Measurements from ENCODE around the gene PREX1. TPM values are rescaled to one million over a fixed set of nuclear protein-coding genes. Genes with fewer than 3 reads are reported as not detected.

PREX1 gene
- total and polyA plus RNA-seq, 2 of the 4 experiments (the other 2 are of a cell fraction): 0.67 to 0.72 TPM

GRCh38 chr20:48629069-48629959 is 198.5 kb downstream of the PREX1 start:
- Histone ChIP-seq H2AK9ac (replicated peaks; ENCODE audit: low read depth, low read length, poor library complexity) (no peak overlapping the region), H3K79me1 (ENCODE audit: low read depth in 1 of 2, low read length in 2 of 2) (no peaks in the 10 kb centered on the region), H4K5ac (ENCODE audit: low read depth, low read length) (no peak overlapping the region), H2AK5ac (ENCODE audit: low read depth, low read length) (no peak overlapping the region), H3K9ac (ENCODE audit: low read depth, low read length) (no peak overlapping the region), H3K9me1 (ENCODE audit: insufficient read depth, low read length) (no peaks in the 10 kb centered on the region), H4K20me1 (ENCODE audit: insufficient read depth, low read length) (no peaks in the 10 kb centered on the region), H3K27ac (ENCODE audit: insufficient read depth, low read length) (no peak overlapping the region), H2BK5ac (ENCODE audit: low read depth, low read length, poor library complexity, severe bottlenecking) (no peak overlapping the region), H2BK15ac (ENCODE audit: low read depth, low read length) (no peak overlapping the region), H3K4me3 (ENCODE audit: insufficient read depth, low read depth, low read length) (no peak overlapping the region), H3K18ac (ENCODE audit: low read depth, low read length) (no peak overlapping the region), H3K56ac (ENCODE audit: extremely low read depth, insufficient read depth, low read length) (no peak overlapping the region), H3K9me3 (ENCODE audit: control insufficient read depth, insufficient read depth, low read length) (no peaks in the 10 kb centered on the region), H2AFZ (replicated peaks; ENCODE audit: low read length, poor library complexity) (no peak overlapping the region), H2BK20ac (ENCODE audit: low read depth, low read length) (no peak overlapping the region), H2BK120ac (ENCODE audit: low read depth, low read length) (no peak overlapping the region), H4K8ac (ENCODE audit: low read depth in 2 of 2, low read length in 2 of 2) (no peak overlapping the region), H3K36me3 (ENCODE audit: control insufficient read depth, insufficient read depth, low read length) (no peaks in the 10 kb centered on the region), H3K4ac (ENCODE audit: low read depth, low read length) (no peak overlapping the region), H3K4me2 (ENCODE audit: low read depth, low read length) (no peak overlapping the region), H3K14ac (replicated peaks; ENCODE audit: low read depth, low read length) (no peak overlapping the region), H3K27me3 (ENCODE audit: control insufficient read depth, insufficient read depth, low read length) (no peaks in the 10 kb centered on the region; the same call in 1 of the 2 replicates), H3K23ac (ENCODE audit: low read depth, low read length) (no peak overlapping the region), H3K4me1 (ENCODE audit: control insufficient read depth, insufficient read depth, low read length) (no peaks in the 10 kb centered on the region), H4K91ac (ENCODE audit: insufficient read depth, low read depth, low read length) (no peak overlapping the region)
- dilution Hi-C loops (cut with HindIII; ENCODE audit: low sequenced_read_pairs, unreplicated experiment) (no loop called here), intact Hi-C loops (cut with micrococcal nuclease) (no loop called here), in situ Hi-C loops (cut with MboI; ENCODE audit: low sequenced_read_pairs) (no loop called here)
- DNase-seq: no peak
- ChIA-PET POLR2A (ENCODE audit: unreplicated experiment) (no interaction called here), CTCF (interaction anchor here (1.8 kb wide), 1 partner anchor 9 kb away, joined by 9 read pairs; no protein-coding TSS in a partner anchor)
- ATAC-seq (ENCODE audit: low read depth): no peak
- no peak for TF ChIP-seq RCOR1 (IDR thresholded peaks at IDR 0.05; ENCODE audit: insufficient replicate concordance, low read length)
- no peak for TF ChIP-seq USF2 (IDR thresholded peaks at IDR 0.05; ENCODE audit: low read depth, low read length)
- no peak for TF ChIP-seq MAFK (IDR thresholded peaks at IDR 0.05; ENCODE audit: low read depth, low read length)
- no peak for TF ChIP-seq SMC3 (IDR thresholded peaks at IDR 0.05; ENCODE audit: low read depth, low read length)
- no peak for TF ChIP-seq RAD21 (IDR thresholded peaks at IDR 0.05; ENCODE audit: low read length)
- TF ChIP-seq CEBPB (IDR thresholded peaks at IDR 0.05; ENCODE audit: low read depth, low read length): no peak
- TF ChIP-seq BHLHE40 (IDR thresholded peaks at IDR 0.05; ENCODE audit: low read depth, low read length): no peak
- TF ChIP-seq CHD1 (IDR thresholded peaks at IDR 0.05; ENCODE audit: low read depth, low read length): no peak
- TF ChIP-seq NFE2L2 (IDR thresholded peaks at IDR 0.05; ENCODE audit: low read depth, low read length): no peak
- TF ChIP-seq FOS (IDR thresholded peaks at IDR 0.05; ENCODE audit: low read depth, low read length): no peak
- no peak for TF ChIP-seq MAZ (IDR thresholded peaks at IDR 0.05; ENCODE audit: borderline replicate concordance, low read depth, low read length)
- no peak for TF ChIP-seq RFX5 (IDR thresholded peaks at IDR 0.05; ENCODE audit: low read depth, low read length)
- no peak for TF ChIP-seq ELK1 (IDR thresholded peaks at IDR 0.05; ENCODE audit: borderline replicate concordance, low read depth, low read length)
- no peak for TF ChIP-seq CTCF (conservative IDR thresholded peaks at IDR 0.05; ENCODE audit: low read depth, low read length)
- 93% methylated on average over 3 of the region's 15 CpGs; no CpG with 5 or more reads in 1 of the 2 experiments for WGBS, 2 experiments (ENCODE audit: extremely low coverage in 2 of 2, insufficient read length in 1 of 2)
- no TSS peak for BruUV-seq (replicated peaks)
